GM12872 (cell line): ENCODE data around the gene PPL.

Experiments used
- CTCF ChIP-seq: IDR thresholded peaks from 3 replicates; pipeline ENCODE4 v1.5.1; 2011; ENCODE audit warnings: low read depth, mild to moderate bottlenecking, low read length, moderate library complexity; ENCODE audit not compliant: insufficient read depth

The PPL gene

GRCh38 chr16:4979736-4980660 lies 43.0 kb upstream of the PPL start:
- no peak for TF ChIP-seq CTCF

GRCh38 chr16:4979164-4979563 lies 42.2 kb upstream of the PPL start:
- TF ChIP-seq CTCF, result no peak

- TF ChIP-seq CTCF, result no peak
Observed at GRCh38 chr16:4976611-4977145, 39.7 kb upstream of the PPL start.

GRCh38 chr16:4976079-4976478 lies 39.1 kb upstream of the PPL start:
- no peak for TF ChIP-seq CTCF

- TF ChIP-seq CTCF, result no peak
Observed at GRCh38 chr16:4972938-4973587, 36.1 kb upstream of the PPL start.

GRCh38 chr16:4970010-4970409 lies 33.1 kb upstream of the PPL start:
- TF ChIP-seq CTCF, result no peak

GRCh38 chr16:4968879-4969483 lies 32.0 kb upstream of the PPL start:
- no peak for TF ChIP-seq CTCF
